OCI-LY7 (cell line): ENCODE data around the gene ATAD3C.

Source experiments
- EZH2phosphoT487 ChIP-seq: fragments of 200-600 bp; sonication (generic); IDR thresholded peaks from 2 replicates; pipeline ENCODE4 v1.6.1; 2018; ENCODE audit warnings: low read depth, borderline replicate concordance, mild to moderate bottlenecking, mixed run types, antibody characterized with exemption, low read length, moderate library complexity, mixed read lengths
- TF ChIP-seq, protein P1 (sequence below): fragments of 200-600 bp; sonication (generic); conservative IDR thresholded peaks from 2 replicates; pipeline ENCODE4 v1.5.1; 2014; ENCODE audit warnings: mild to moderate bottlenecking, antibody characterized with exemption, low read length, moderate library complexity, mixed read lengths

DNA sequence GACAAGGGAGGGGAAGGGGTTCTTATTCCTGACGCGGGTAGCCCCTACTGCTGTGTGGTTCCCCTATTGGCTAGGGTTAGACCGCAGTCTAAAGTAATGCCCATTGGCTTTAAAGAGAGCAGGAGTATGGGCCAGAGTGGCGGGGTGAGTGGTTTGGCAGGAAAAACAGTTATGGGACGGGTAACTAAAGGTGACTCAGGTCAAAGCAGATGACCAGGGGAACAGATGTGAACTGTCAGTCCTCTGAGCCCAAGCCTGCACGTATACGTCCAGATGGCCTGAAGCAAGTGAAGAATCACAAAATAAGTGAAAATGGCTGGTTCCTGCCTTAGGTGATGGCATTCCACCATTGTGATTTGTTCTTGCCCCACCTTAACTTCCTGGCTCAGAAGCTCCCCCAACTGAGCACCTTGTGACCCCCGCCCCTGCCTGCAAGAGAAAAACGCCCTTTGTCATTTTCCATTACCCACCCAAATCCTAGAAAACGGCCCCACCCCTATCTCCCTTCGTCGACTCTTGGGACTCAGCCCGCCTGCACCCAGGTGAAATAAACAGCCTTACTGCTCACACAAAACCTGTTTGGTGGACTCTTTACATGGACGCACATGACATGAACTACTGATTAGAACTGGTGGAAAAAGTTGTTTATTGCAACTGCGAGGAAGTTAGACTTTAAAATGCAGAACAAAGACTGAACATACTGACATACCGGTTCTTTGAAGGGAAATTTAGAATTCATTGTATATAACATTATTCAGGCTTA, 21.3 kb downstream of the ATAD3C start:
- TF ChIP-seq, protein P1, sequence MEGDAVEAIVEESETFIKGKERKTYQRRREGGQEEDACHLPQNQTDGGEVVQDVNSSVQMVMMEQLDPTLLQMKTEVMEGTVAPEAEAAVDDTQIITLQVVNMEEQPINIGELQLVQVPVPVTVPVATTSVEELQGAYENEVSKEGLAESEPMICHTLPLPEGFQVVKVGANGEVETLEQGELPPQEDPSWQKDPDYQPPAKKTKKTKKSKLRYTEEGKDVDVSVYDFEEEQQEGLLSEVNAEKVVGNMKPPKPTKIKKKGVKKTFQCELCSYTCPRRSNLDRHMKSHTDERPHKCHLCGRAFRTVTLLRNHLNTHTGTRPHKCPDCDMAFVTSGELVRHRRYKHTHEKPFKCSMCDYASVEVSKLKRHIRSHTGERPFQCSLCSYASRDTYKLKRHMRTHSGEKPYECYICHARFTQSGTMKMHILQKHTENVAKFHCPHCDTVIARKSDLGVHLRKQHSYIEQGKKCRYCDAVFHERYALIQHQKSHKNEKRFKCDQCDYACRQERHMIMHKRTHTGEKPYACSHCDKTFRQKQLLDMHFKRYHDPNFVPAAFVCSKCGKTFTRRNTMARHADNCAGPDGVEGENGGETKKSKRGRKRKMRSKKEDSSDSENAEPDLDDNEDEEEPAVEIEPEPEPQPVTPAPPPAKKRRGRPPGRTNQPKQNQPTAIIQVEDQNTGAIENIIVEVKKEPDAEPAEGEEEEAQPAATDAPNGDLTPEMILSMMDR: no peak
- TF ChIP-seq EZH2phosphoT487: no peak
